ENCODE measurements around the gene CLEC17A.
"Not testable (repeated sequence)": the region's sequence is repeated elsewhere in the genome, so short reads cannot be mapped to it uniquely, and the experiment has no call there.

CLEC17A gene

DNA sequence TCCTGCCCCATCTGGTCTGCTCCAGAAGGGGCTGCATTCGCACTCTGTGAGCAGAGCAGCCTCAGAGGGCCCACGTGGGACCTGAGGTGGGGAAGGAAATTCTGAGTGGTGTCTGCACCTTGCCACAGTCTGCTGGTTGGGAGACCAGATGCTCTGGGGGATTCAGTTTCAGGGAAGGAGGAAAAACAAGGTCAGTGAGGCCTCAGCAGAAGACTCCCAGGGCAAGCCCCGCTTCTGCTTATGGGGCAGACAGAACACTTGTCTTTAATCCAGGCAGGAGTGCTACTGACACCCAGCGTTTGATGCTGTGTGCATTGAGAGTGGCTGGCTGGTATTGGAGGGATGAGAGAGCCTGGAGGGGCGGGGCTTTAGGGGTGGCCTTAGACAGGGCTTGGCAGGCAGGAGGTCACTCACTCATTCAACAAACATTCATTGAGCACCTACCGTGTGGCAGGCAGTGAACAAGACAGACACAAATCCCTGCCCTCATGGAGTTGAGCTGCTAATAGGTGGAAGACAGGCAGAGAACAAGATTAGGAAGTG lies 4.9 kb upstream of the CLEC17A start:
- DNase-seq (ENCODE audit: low read depth in 2 of 3, low spot score in 2 of 3): no peak

DNA sequence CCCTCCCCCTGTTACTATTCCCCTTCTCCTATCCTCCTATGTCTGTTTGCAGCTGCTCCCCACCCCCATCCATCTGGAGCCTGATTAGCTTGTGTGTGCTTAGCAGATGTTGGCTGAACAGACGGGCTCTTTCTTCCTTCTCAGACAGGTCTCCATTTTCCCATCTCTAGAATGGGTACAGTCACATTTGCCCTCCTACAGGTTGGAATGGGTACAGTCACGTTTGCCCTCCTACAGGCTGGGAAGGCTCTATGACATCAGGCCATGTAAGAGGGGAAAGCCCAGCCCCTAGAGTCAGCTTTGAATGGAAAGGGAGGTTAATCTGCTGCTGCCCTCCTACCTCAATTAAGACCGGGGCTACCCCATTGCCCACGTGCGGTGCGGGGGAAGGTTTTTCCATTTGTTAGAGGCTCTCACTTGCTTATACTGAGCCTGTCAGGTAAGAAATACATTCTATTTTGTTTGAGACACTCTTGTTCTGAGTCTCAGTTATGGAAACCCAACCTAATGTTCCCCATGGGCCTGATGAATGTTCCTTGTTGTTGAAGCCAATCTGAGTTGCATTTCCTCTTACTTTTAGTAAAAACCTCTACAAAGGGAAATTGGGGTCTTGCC lies 2.2 kb upstream of the CLEC17A start:
- DNase-seq (ENCODE audit: low read depth in 2 of 3, low spot score in 2 of 3): no peak

DNA sequence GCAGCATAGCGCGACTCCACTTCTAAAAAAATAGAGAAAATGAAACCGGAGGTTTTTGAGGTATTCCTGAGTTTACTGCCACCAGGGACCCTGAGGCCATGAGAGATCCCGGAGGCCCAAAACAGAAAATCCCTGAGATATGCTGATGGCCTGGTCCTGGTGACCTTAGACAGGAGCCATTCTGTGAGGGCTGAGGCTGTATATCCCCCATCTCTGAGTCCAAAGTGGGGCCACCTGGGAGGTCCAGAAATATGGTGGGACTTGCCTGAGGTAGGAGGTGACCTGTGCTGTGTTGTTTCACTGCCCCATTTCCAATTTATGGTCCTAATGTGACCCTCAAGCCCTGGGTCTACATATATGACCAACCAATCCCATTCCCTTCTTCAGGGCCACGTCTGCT lies 1.5 kb downstream of the CLEC17A start:
- DNase-seq (ENCODE audit: low read depth in 2 of 3, low spot score in 2 of 3): not testable (repeated sequence)

DNA sequence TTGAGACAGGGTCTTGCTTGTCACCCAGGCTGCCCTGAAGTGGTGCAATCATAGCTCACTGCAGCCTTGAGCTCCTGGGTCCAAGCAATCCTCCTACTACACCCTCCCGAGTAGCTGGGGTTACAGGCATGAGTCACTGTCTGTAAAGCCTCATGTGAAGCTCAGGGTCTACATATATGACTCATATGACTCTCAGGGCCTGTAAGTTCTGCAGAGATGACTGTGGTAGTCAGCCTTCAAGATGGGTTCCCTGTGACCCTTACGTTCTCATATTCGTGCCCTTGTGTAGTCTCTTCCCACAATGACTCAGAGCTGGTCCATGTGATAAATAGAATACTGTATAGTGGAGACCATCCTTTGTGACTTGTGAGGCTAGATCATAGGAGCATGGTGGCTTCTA lies 2.3 kb downstream of the CLEC17A start:
- not testable (repeated sequence) for DNase-seq (ENCODE audit: low read depth in 2 of 3, low spot score in 2 of 3)

DNA sequence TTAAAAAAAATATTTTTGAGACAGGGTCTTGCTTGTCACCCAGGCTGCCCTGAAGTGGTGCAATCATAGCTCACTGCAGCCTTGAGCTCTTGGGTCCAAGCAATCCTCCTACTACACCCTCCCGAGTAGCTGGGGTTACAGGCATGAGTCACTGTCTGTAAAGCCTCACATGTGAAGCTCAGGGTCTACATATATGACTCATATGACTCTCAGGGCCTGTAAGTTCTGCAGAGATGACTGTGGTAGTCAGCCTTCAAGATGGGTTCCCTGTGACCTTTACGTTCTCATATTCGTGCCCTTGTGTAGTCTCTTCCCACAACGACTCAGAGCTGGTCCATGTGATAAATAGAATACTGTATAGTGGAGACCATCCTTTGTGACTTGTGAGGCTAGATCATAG lies 6.5 kb downstream of the CLEC17A start:
- not testable (repeated sequence) for DNase-seq (ENCODE audit: low read depth in 2 of 3, low spot score in 2 of 3)

DNA sequence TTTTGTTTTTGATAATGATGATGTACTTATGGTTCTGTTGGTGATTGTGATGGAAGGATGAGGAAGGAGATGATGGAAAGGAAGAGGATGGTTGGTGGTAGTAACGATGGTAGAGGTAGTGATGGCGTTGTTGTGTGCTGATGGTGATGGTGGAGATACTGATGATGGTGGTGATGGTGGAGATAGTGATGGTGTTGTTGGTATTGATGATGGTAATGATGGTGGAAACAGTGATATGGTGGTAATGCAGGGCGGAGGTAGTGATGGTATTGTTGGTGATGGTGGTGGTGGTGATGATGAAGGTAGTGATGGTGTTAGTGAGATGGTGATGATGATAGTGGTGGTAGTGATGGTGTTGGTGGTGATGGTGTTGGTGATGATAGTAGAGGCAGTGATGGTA lies 12.7 kb downstream of the CLEC17A start:
- no peak for DNase-seq (ENCODE audit: low read depth in 2 of 3, low spot score in 2 of 3)

DNA sequence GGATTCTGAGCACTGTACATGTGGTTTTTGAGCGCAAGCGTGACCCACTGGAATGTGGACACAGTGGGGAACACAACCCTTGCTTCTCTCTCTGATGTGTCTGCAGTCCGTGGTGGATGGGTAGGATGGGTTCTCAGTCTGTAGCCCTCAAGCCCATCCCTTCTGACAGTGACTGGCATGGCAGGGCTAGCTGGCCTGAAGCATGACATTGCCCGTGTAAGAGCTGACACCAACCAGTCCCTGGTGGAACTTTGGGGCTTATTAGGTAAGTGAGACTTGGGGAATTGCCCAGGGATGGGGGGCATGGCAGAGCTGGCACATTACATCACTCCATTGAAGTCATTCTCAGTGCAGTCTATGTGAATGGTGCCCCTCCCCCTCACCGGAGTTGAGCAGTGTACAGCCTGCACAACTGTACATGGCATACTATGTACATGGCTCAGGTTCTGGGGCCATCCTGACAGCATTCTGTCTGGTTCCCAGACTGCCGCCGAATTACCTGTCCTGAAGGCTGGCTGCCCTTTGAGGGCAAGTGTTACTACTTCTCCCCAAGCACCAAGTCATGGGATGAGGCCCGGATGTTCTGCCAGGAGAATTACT lies 16.8 kb downstream of the CLEC17A start:
- no peak for DNase-seq (ENCODE audit: low read depth in 2 of 3, low spot score in 2 of 3)

DNA sequence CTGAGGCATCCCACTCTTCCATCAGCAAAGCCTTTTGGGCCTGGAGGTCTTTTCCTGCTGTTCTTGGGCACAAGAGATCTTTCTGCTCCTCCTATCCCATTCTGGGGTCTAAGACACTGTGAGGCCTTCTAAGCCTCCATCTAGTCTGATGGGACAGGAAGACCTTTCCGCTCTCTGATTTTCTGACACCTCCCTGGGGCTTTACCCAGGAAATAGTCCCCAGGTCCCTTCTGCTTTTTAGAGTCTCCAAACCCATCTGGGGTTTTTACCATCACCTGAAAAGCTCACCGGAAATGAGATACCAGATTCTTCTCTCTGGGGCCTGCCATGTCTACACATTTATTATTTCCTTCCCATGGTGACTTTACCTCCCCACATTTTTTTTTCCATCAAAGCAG lies 21.1 kb downstream of the CLEC17A start:
- no peak for DNase-seq (ENCODE audit: low read depth in 2 of 3, low spot score in 2 of 3)

DNA sequence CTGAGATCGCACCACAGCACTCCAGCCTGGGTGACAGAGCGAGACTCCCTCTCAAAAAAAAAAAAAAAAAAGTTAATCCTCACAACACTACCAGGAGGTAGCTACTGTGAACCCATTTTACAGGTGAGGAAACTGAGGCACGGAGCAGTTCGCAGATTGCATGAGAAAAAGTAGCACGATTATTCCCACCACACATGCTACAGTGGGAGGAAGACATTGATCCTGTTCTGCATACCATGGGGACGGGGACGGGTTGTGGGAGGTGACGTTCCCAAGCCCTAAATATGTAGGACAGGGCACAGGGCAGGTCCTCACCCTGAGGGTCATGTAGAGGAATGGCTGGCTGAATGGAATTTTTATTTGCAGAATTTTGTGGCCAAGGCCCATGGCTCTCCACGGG lies 23.7 kb downstream of the CLEC17A start:
- no peak for DNase-seq (ENCODE audit: low read depth in 2 of 3, low spot score in 2 of 3)

DNA sequence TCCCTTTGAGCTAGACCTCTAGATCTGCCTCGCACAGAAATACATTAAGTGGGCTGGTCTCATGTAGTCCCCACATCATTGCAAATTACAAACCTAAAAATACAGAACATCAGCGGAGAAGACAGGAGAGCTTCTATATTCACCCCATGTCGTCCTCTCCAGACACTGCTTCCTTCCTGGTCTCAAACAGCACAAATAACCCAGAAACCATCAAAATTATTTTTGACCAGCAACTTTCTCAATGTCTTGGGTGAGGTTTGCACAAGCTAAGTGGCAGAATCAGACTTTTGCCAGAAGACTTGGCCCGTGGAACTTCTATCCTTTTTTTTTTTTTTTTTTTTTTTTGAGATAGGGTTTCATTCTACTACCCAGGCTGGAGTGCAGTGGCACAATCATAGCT lies 28.2 kb downstream of the CLEC17A start:
- DNase-seq (ENCODE audit: low read depth in 2 of 3, low spot score in 2 of 3): no peak

DNA sequence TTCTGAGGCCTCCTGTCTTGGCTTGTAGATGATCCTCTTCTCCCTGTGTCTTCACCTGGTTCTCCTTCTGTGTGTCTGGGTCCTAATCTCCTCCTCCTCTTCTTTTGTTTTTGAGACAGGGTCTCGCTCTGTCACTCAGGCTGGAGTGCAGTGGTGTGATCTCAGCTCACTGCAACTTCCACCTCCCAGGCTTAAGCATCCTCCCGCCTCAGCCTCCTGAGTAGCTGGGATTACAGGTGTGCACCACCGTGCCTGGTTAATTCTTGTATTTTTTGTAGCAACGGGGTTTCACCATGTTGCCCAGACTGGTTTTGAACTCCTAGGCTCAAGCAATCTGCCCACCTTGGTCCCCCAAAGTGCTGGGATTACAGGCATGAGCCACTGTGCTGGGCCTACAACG lies 29.4 kb downstream of the CLEC17A start:
- not testable (repeated sequence) for DNase-seq (ENCODE audit: low read depth in 2 of 3, low spot score in 2 of 3)

DNA sequence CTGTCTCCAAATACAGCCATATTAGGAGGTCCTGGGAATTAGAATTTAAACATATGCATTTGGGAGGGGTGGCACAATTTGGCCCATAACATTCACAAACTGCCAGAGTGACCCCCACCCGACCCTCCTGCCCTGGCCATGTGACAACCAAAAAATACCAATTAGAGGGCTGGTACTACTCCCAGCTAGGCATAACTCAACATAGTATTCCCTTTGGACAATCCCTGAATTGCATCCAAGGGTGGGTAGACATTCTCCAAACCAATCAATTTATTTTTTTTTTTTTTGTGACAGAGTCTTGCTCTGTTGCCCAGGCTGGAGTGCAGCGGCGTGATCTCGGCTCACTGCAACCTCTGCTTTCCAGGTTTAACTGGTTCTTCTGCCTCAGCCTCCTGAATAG lies 29.8 kb downstream of the CLEC17A start:
- no peak for DNase-seq (ENCODE audit: low read depth in 2 of 3, low spot score in 2 of 3)

DNA sequence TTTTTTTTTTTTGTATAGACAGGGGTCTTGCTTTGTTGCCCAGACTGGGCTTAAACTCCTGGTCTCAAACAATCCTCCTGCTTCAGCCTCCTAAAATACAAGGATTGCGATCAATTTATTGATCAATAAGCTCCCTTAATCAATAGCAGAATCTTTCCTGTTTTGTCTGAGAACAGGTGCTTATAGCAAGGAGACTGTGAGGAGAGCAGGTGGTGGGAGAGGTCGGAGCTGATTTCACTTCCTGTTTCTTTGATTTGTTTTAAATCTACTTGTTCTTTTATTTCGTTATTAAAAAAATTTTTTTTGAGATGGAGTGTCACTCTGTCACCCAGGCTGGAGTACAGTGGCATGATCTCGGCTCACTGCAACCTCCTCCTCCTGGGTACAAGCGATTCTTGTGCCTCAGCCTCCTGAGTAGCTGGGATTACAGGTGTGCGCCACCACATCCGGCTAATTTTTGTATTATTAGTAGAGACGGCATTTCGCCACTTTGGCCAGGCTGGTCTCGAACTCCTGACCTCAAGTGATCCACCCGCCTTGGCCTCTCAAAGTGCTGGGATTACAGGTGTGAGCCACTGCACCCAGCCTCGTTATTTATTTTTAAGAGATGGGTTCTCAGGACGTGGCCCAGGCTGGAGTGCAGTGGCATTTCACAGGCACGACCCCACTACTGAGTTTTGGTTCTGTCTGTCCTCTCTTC lies 30.7 kb downstream of the CLEC17A start:
- not testable (repeated sequence) for DNase-seq (ENCODE audit: low read depth in 2 of 3, low spot score in 2 of 3)

DNA sequence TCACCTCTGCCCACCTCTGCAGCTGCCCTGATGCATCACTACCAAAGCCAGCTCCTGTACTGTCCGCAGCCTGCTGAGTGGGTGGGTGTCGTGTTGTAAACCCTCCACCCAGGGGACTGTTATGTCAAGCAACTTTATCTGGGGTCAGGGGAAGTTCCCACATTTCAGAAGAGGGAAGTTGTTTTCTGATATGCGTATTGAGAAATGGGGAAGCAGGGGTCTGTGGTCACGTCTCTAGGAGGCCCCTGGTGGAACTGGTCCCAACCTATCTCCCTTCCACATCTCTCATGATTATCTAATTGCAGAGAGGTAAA lies 31.2 kb downstream of the CLEC17A start:
- no peak for DNase-seq (ENCODE audit: low read depth in 2 of 3, low spot score in 2 of 3)

DNA sequence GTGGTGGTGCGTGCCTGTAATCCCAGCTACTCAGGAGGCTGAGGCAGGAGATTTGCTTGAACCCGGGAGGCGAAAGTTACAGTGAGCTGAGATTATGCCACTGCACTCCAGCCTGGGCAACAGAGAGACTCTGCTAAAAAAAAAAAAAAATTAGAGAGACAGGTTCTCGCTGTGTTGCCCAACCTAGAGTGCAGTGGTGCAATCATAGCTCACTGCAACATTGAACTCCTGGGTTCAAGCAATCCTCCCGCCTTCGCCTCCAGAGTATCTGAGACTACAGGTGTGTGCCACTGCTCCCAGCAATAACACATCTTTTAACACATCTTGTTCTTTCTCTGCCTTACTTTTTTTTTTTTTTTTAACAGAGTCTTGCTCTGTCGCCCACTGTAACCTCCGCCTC lies 32.7 kb downstream of the CLEC17A start:
- DNase-seq (ENCODE audit: low read depth in 2 of 3, low spot score in 2 of 3): no peak

DNA sequence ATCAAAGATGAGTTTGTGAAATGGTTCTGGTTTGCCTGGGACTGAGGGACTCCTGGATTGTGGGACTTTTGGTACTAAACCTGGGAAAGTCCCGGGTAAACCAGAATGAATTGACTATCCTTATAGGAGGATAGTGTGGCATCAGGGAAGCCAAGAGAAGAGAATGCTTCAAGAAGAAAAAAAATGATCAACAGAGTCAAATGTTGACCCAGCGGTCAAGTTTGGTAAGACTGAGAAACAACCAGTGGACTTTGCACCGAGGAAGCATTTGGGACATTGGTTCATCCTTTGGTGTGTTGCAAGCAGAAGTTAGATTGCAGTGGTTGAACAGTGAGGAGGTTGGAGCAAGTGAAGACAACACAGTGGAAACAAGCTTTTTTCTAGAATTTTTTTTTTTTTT lies 33.5 kb downstream of the CLEC17A start:
- no peak for DNase-seq (ENCODE audit: low read depth in 2 of 3, low spot score in 2 of 3)

DNA sequence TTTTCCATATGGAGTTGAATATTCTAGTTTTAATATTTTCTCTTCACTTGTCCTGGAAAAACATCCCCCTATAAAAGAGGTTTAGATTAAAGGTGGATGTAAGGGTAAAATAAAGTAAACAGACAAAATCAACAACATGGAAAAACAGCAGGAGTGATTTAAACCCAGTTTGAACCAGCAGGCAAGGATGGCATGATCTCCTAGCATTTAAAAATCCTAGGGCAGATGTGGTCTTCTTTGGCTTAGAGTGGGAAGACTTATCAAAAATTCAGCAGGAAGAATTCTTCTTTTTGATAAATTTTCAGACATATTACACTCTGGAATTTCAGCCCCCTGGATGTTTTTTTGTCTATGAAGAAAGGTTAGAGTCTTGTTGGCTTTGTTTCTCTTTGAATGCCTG lies 36.5 kb downstream of the CLEC17A start:
- DNase-seq (ENCODE audit: low read depth in 2 of 3, low spot score in 2 of 3): no peak

DNA sequence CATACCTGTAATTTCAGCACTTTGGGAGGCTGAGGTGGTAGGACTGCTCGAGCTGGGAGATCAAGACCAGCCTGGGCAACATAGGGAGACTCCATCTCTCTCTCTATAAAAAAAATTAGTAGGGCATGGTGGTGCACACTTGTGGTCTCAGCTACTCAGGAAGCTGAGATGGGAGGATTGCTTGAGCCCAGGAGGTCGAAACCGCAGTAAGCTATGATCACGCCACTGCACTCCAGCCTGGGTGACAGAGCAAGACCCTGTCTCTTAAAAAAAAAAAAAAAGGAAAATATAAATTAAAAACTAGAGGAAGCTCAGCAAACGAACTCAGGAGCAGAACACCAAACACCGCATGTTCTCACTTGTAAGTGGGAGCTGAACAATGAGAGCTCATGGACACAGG lies 41.6 kb downstream of the CLEC17A start:
- not testable (repeated sequence) for DNase-seq (ENCODE audit: low read depth in 2 of 3, low spot score in 2 of 3)

DNA sequence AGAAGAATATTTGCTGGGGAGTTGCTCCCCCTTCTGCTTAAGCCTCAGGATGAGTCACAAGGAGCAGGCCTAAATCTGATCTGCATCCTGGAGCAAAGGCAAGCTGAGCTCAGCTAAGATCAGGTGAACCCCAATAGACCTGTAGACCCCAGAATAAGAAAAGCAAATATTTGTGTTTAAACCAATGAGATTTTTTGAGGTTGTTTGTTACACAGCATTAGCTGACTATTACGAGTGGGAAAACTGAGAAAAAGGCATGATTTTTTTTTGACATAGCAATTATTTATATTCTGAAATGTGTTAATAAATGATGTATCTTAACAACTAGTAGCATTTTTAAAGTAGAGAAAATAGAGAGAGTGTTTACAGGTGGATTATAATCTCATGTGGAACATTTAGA lies 46.7 kb downstream of the CLEC17A start:
- DNase-seq (ENCODE audit: low read depth in 2 of 3, low spot score in 2 of 3): no peak

DNA sequence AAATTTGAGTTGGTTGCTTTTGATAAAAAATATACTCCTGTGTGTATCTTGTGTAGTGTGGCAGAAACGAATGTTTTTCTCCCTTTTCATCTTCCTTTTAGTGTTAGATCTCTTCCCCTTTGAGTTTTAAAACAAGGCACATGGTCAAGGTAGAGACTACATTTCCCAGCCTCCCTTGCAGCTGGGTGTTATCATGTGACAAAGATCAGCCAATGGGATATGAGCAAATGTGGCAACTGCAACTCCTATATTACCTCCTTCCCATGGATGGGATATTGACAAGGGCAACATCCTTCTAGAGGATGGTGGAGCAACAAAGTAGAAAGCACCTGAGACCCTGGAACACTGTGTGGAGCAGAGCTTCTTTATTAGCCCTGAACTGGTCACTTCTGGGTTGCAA lies 49.4 kb downstream of the CLEC17A start:
- no peak for DNase-seq (ENCODE audit: low read depth in 2 of 3, low spot score in 2 of 3)

DNA sequence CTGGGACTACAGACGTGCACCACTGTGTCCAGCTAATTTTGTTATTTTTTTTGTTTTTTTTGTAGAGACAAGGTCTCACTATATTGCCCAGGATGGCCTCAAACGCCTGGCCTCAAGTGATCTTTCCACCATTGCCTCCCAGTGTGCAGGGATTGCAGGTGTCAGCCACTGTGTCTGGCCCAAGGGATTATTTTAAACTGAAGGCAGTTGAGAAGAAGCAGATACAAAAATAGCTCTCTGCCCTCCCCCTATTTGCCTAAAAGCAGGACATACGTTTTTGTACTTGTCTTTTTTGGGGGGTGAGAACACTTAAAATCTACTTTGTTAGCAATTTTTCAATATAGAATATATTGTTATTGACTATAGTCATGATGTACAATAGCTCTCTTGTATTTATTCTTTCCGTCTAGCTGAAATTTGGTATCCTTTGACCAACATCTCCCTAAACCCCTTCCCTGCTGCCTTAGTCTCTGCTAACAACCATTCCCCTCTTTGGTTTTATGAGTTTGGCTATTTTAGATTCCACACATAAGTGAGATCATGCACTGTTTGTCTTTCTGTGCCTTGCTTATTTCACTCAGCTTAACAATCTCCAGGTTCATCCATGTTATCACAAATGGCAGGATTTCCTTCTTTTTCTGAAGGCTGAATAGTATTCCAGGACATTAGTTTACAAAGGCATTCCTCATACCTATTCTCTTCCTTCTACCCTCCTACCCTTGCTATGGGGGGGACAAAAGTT lies 56.8 kb downstream of the CLEC17A start:
- no peak for DNase-seq (ENCODE audit: low read depth in 2 of 3, low spot score in 2 of 3)

DNA sequence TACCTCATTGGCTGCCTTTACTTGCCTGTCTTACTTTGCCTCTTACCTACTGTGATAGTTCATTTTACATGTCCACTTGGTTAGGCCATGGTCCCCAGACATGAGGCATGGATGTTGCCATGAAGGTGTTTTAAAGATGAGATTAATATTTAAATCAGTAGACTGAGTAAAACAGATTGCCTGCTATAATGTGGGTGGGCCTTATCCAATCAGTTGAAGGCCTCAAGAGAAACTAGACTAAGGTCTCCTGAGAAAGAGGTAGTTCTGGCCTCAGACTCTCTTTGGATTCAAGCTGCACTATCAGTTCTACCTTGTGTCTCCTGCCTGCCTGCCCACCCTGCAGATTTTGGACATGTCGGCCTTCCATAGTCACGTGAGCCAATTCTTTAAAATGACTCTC lies 65.6 kb downstream of the CLEC17A start:
- DNase-seq (ENCODE audit: low read depth in 2 of 3, low spot score in 2 of 3): no peak
